ENCODE results near the gene CASR.

The CASR gene

GRCh38 chr3:122234117-122234516, 50.6 kb downstream of the CASR start:
- TF ChIP-seq EZH2phosphoT487 (conservative IDR thresholded peaks at IDR 0.05; ENCODE audit: low read length), result no peak
- TF ChIP-seq, protein P1, sequence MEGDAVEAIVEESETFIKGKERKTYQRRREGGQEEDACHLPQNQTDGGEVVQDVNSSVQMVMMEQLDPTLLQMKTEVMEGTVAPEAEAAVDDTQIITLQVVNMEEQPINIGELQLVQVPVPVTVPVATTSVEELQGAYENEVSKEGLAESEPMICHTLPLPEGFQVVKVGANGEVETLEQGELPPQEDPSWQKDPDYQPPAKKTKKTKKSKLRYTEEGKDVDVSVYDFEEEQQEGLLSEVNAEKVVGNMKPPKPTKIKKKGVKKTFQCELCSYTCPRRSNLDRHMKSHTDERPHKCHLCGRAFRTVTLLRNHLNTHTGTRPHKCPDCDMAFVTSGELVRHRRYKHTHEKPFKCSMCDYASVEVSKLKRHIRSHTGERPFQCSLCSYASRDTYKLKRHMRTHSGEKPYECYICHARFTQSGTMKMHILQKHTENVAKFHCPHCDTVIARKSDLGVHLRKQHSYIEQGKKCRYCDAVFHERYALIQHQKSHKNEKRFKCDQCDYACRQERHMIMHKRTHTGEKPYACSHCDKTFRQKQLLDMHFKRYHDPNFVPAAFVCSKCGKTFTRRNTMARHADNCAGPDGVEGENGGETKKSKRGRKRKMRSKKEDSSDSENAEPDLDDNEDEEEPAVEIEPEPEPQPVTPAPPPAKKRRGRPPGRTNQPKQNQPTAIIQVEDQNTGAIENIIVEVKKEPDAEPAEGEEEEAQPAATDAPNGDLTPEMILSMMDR (IDR thresholded peaks at IDR 0.05; ENCODE audit: insufficient read depth, low read length, poor library complexity, severe bottlenecking), result no peak
- H3K9ac ChIP-seq (ENCODE audit: low read length), result no peak overlapping the region
- H3K36me3 ChIP-seq (ENCODE audit: low read length), result no peaks in the 10 kb centered on the region
- H3K9me3 ChIP-seq (ENCODE audit: insufficient read depth, low read length), result no peaks in the 10 kb centered on the region
- no peaks in the 10 kb centered on the region for H3F3A ChIP-seq (ENCODE audit: insufficient read depth)
- H3K4me2 ChIP-seq (ENCODE audit: low read depth, low read length, poor library complexity, severe bottlenecking), result no peak overlapping the region
- no peaks in the 10 kb centered on the region for H4K20me1 ChIP-seq (ENCODE audit: low read depth, low read length)
- H2AFZ ChIP-seq (ENCODE audit: low read depth, low read length, severe bottlenecking), result no peak overlapping the region
- no peaks in the 10 kb centered on the region for H3K9me2 ChIP-seq (replicated peaks; ENCODE audit: insufficient read depth, low read length)
- H3K79me2 ChIP-seq (ENCODE audit: insufficient read depth, low read length), result no peaks in the 10 kb centered on the region
- no peak overlapping the region for H3K4me3 ChIP-seq (ENCODE audit: insufficient read depth, low read length, poor library complexity, severe bottlenecking)
- H3K27me3 ChIP-seq (ENCODE audit: low read length), result no peaks in the 10 kb centered on the region
- no peak overlapping the region for H3K27ac ChIP-seq (ENCODE audit: low read depth, low read length)

GRCh38 chr3:122235147-122235546, 51.7 kb downstream of the CASR start:
- Histone ChIP-seq H3K79me2 (ENCODE audit: insufficient read depth, low read length) (no peaks in the 10 kb centered on the region), H3K9me3 (ENCODE audit: insufficient read depth, low read length) (no peaks in the 10 kb centered on the region), H3K9me2 (replicated peaks; ENCODE audit: insufficient read depth, low read length) (no peaks in the 10 kb centered on the region), H4K20me1 (ENCODE audit: low read depth, low read length) (no peaks in the 10 kb centered on the region), H3K27me3 (ENCODE audit: low read length) (no peaks in the 10 kb centered on the region), H3K36me3 (ENCODE audit: low read length) (no peaks in the 10 kb centered on the region), H3F3A (ENCODE audit: insufficient read depth) (no peaks in the 10 kb centered on the region), H3K4me3 (ENCODE audit: insufficient read depth, low read length, poor library complexity, severe bottlenecking) (no peak overlapping the region), H3K27ac (ENCODE audit: low read depth, low read length) (no peak overlapping the region), H3K9ac (ENCODE audit: low read length) (no peak overlapping the region), H2AFZ (ENCODE audit: low read depth, low read length, severe bottlenecking) (no peak overlapping the region), H3K4me2 (ENCODE audit: low read depth, low read length, poor library complexity, severe bottlenecking) (no peak overlapping the region)
- TF ChIP-seq, protein P1 (IDR thresholded peaks at IDR 0.05; ENCODE audit: insufficient read depth, low read length, poor library complexity, severe bottlenecking), result no peak
- no peak for TF ChIP-seq EZH2phosphoT487 (conservative IDR thresholded peaks at IDR 0.05; ENCODE audit: low read length)

DNA sequence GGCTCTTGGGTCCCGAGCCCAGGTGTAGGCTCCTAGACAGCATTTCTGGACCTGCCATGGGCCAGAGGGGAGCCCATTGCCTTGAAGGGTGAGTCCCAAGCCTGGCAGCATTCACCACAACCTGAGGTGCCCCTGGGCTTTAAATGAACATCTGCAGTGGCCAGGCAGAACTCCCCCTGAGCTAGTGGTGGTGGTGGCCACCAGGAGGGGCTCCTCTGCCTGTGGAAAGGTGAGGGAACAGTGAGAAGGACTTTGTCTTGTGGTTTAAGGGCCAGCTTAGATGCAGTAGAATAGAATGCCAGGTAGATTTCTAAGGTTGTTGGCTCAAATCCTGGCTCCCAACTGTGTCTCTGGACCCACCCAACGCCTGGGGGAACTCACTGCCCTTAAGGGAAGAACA, 55.6 kb downstream of the CASR start:
- no peak overlapping the region for H3K27ac ChIP-seq (ENCODE audit: low read depth, low read length)
- H3K79me2 ChIP-seq (ENCODE audit: insufficient read depth, low read length), result no peaks in the 10 kb centered on the region
- no peaks in the 10 kb centered on the region for H3F3A ChIP-seq (ENCODE audit: insufficient read depth)
- no peak for TF ChIP-seq EZH2phosphoT487 (conservative IDR thresholded peaks at IDR 0.05; ENCODE audit: low read length)
- TF ChIP-seq, protein P1 (IDR thresholded peaks at IDR 0.05; ENCODE audit: insufficient read depth, low read length, poor library complexity, severe bottlenecking), result no peak
- H3K9ac ChIP-seq (ENCODE audit: low read length), result no peak overlapping the region
- no peaks in the 10 kb centered on the region for H3K36me3 ChIP-seq (ENCODE audit: low read length)
- H3K4me3 ChIP-seq (ENCODE audit: insufficient read depth, low read length, poor library complexity, severe bottlenecking), result no peak overlapping the region
- no peaks in the 10 kb centered on the region for H3K9me3 ChIP-seq (ENCODE audit: insufficient read depth, low read length)
- H3K9me2 ChIP-seq (replicated peaks; ENCODE audit: insufficient read depth, low read length), result no peaks in the 10 kb centered on the region
- H3K4me2 ChIP-seq (ENCODE audit: low read depth, low read length, poor library complexity, severe bottlenecking), result no peak overlapping the region
- H2AFZ ChIP-seq (ENCODE audit: low read depth, low read length, severe bottlenecking), result no peak overlapping the region
- no peaks in the 10 kb centered on the region for H4K20me1 ChIP-seq (ENCODE audit: low read depth, low read length)
- no peaks in the 10 kb centered on the region for H3K27me3 ChIP-seq (ENCODE audit: low read length)

Data from SU-DHL-6 (cell line).